Measurements from ENCODE around the gene SEPTIN8.

SEPTIN8 gene

GRCh38 chr5:132776131-132776937 lies 705 bp downstream of the SEPTIN8 start:
- Histone ChIP-seq H3K4me1 (ENCODE audit: control insufficient read depth, insufficient read depth, low read length) (no peaks in the 10 kb centered on the region), H3K27ac (ENCODE audit: extremely low read depth, low read depth, low read length) (peak overlapping the region; percentile 76), H3K4me3 (ENCODE audit: low read depth, low read length) (peak overlapping the region; percentile 70), H3K9me3 (ENCODE audit: control insufficient read depth, insufficient read depth, low read depth, low read length) (no peaks in the 10 kb centered on the region), H3K36me3 (ENCODE audit: control insufficient read depth in 2 of 2, insufficient read depth in 1 of 2, low read length in 2 of 2) (peaks cover 0 to 5% of the 10 kb centered on the region in 2 experiments; a peak in 1 of 3 replicates)
- ChIA-PET CTCF (interaction anchor here (0.6 to 1.0 kb wide), 6 partner anchors 22 to 249 kb away, joined by 3 to 7 read pairs (median 3); no protein-coding TSS in a partner anchor), POLR2A (interaction anchor here (0.8 to 2.0 kb wide), 12 partner anchors 9 to 561 kb away, joined by 3 to 9 read pairs (median 4); partner anchors contain the start of gene KIF3A)
- TF ChIP-seq ZNF701 (tag by site-specific recombination; IDR thresholded peaks at IDR 0.05) (no peak), ZFP3 (tag by site-specific recombination; IDR thresholded peaks at IDR 0.05; ENCODE audit: low read depth) (no peak), ZNF704 (tag by site-specific recombination; IDR thresholded peaks at IDR 0.05) (no peak), ZNF544 (tag by site-specific recombination; IDR thresholded peaks at IDR 0.05) (no peak), ZNF677 (tag by site-specific recombination; IDR thresholded peaks at IDR 0.05) (no peak), ZNF350 (tag by site-specific recombination; IDR thresholded peaks at IDR 0.05) (no peak), ZNF398 (tag by site-specific recombination; IDR thresholded peaks at IDR 0.05) (peak; percentile 90), ZBTB7A (tag by site-specific recombination; IDR thresholded peaks at IDR 0.05; ENCODE audit: low read depth) (no peak), ZNF624 (tag by site-specific recombination; IDR thresholded peaks at IDR 0.05) (no peak), ZNF174 (tag by site-specific recombination; IDR thresholded peaks at IDR 0.05) (no peak), HOXA7 (CRISPR knock-in tag; IDR thresholded peaks at IDR 0.05; ENCODE audit: borderline replicate concordance) (no peak), ZNF366 (tag by site-specific recombination; conservative IDR thresholded peaks at IDR 0.05) (no peak), PRDM6 (tag by site-specific recombination; IDR thresholded peaks at IDR 0.05) (no peak), ZNF10 (tag by site-specific recombination; IDR thresholded peaks at IDR 0.05) (peak; percentile 68; the same call in 1 of the 2 replicates), ZNF501 (tag by site-specific recombination; IDR thresholded peaks at IDR 0.05) (peak; percentile 59; the same call in 1 of the 2 replicates), ZNF639 (tag by site-specific recombination; IDR thresholded peaks at IDR 0.05) (no peak), INSM2 (tag by site-specific recombination; IDR thresholded peaks at IDR 0.05) (no peak), ZNF785 (tag by site-specific recombination; IDR thresholded peaks at IDR 0.05) (no peak), ZNF449 (tag by site-specific recombination; IDR thresholded peaks at IDR 0.05) (no peak), WT1 (tag by site-specific recombination; IDR thresholded peaks at IDR 0.05) (no peak), OVOL3 (tag by site-specific recombination; IDR thresholded peaks at IDR 0.05) (no peak), ZNF629 (tag by site-specific recombination; IDR thresholded peaks at IDR 0.05) (no peak), ZNF211 (tag by site-specific recombination; IDR thresholded peaks at IDR 0.05; ENCODE audit: low read depth) (no peak), ZBTB6 (tag by site-specific recombination; IDR thresholded peaks at IDR 0.05) (no peak), ELK4 (IDR thresholded peaks at IDR 0.05; ENCODE audit: borderline replicate concordance, low read depth, low read length) (no peak), PRDM1 (tag by site-specific recombination; IDR thresholded peaks at IDR 0.05) (no peak)
